ENCODE results near the gene AUTS2. TPM values are rescaled to one million over a fixed set of nuclear protein-coding genes. Genes with fewer than 3 reads are reported as not detected.
A peak's percentile ranks its signal among the peaks of the same experiment; 100 is the strongest.

AUTS2 gene
- total RNA-seq, 4 donors from 2014 or later: 14.9 to 27.2 (median 17.5) TPM

- no peaks in the 10 kb centered on the region for H3K27me3 ChIP-seq
- TF ChIP-seq CTCF (IDR thresholded peaks at IDR 0.05) (peak; percentile 54 to 93 (median 87)), POLR2A (IDR thresholded peaks at IDR 0.05) (no peak)
- intact Hi-C loops (cut with DNase I): loop anchor here (5.0 kb wide), 1 partner anchor 506 kb away; no protein-coding TSS in a partner anchor
- H3K4me1 ChIP-seq: peaks cover 0 to 3% of the 10 kb centered on the region in 2 donors
- no peak overlapping the region for H3K4me3 ChIP-seq (replicated peaks in 1 of 3)
- no peaks in the 10 kb centered on the region for H3K9me3 ChIP-seq
- no peak overlapping the region for H3K27ac ChIP-seq
- DNase-seq: peak; percentile 26 to 40
- 20 to 27% methylated on average over 2 of the region's 2 CpGs for WGBS, 2 donors
- no peaks in the 10 kb centered on the region for H3K36me3 ChIP-seq
Measured at GRCh38 chr7:70698219-70698832, 1100.1 kb downstream of the AUTS2 start.

- no peak overlapping the region for H3K27ac ChIP-seq
- intact Hi-C loops (cut with DNase I): loop anchor here (5.0 kb wide), 1 partner anchor 507 kb away; no protein-coding TSS in a partner anchor
- no peak for DNase-seq
- 90 to 94% methylated on average over 3 of the region's 3 CpGs for whole genome bisulfite sequencing, 2 donors
- no peak for TF ChIP-seq CTCF (IDR thresholded peaks at IDR 0.05)
- no peak for TF ChIP-seq POLR2A (IDR thresholded peaks at IDR 0.05)
- H3K4me1 ChIP-seq: no peaks in the 10 kb centered on the region
- H3K9me3 ChIP-seq: no peaks in the 10 kb centered on the region
- no peaks in the 10 kb centered on the region for H3K27me3 ChIP-seq
- H3K36me3 ChIP-seq: no peaks in the 10 kb centered on the region
- H3K4me3 ChIP-seq (replicated peaks in 1 of 3): no peak overlapping the region
Measured at GRCh38 chr7:70699271-70699670, 1101.0 kb downstream of the AUTS2 start.

GRCh38 chr7:70700055-70700940 is 1102.0 kb downstream of the AUTS2 start:
- DNase-seq: no peak
- Histone ChIP-seq H3K36me3 (no peaks in the 10 kb centered on the region), H3K27ac (no peak overlapping the region), H3K4me3 (replicated peaks in 1 of 3) (no peak overlapping the region), H3K9me3 (no peaks in the 10 kb centered on the region), H3K4me1 (no peaks in the 10 kb centered on the region), H3K27me3 (no peaks in the 10 kb centered on the region)
- intact Hi-C loops (cut with DNase I): loop anchor here (10.0 kb wide), 1 partner anchor 645 kb away; no protein-coding TSS in a partner anchor
- TF ChIP-seq POLR2A (IDR thresholded peaks at IDR 0.05) (no peak), CTCF (IDR thresholded peaks at IDR 0.05) (no peak)
- 84 to 86% methylated on average over 11 of the region's 11 CpGs for WGBS, 2 donors

- Histone ChIP-seq H3K9me3 (no peaks in the 10 kb centered on the region), H3K36me3 (no peaks in the 10 kb centered on the region), H3K27ac (no peak overlapping the region), H3K4me3 (replicated peaks in 1 of 3) (no peak overlapping the region), H3K4me1 (no peaks in the 10 kb centered on the region), H3K27me3 (no peaks in the 10 kb centered on the region)
- no peak for TF ChIP-seq CTCF (IDR thresholded peaks at IDR 0.05)
- no peak for TF ChIP-seq POLR2A (IDR thresholded peaks at IDR 0.05)
- 89 to 93% methylated on average over 6 of the region's 6 CpGs for WGBS, 2 donors
- intact Hi-C loops (cut with DNase I): loop anchor here (10.0 kb wide), 1 partner anchor 646 kb away; no protein-coding TSS in a partner anchor
- no peak for DNase-seq
Measured at GRCh38 chr7:70700941-70701425, 1102.7 kb downstream of the AUTS2 start.

Data from thyroid gland (tissue), 4 donors.